Peyer's patch (tissue), 4 donors: Measurements from ENCODE around the gene P2RX5. TPM values are rescaled to one million over a fixed set of nuclear protein-coding genes. Genes with fewer than 3 reads are reported as not detected.

Source experiments
- DNase-seq, 3 donors: peaks; one replicate each; pipeline ENCODE4 v3.0.0-alpha.2; 2017 to 2019
- H3K27ac ChIP-seq, 4 donors: fragments of 200-600 bp; sonication (generic); one replicate each; pipeline ENCODE4 v1.5.1; 2016 to 2019
- H3K27me3 ChIP-seq, 2 donors: fragments of 200-600 bp; sonication (generic); one replicate each; pipeline ENCODE4 v1.5.1; 2019
- H3K36me3 ChIP-seq, 3 donors: fragments of 200-600 bp; sonication (generic); one replicate each; pipeline ENCODE4 v1.5.1; 2016 to 2019
- H3K4me1 ChIP-seq, 4 donors: fragments of 200-600 bp; sonication (generic); one replicate each; pipeline ENCODE4 v1.5.1; 2016 to 2019
- H3K4me3 ChIP-seq, 4 donors: fragments of 200-600 bp; sonication (generic); 1 replicate in 3 of 4; 2 replicates in 1 of 4; pipeline ENCODE4 v1.5.1; 2016 to 2019; ENCODE audit warnings: mild to moderate bottlenecking in 1 of 4
- H3K9me3 ChIP-seq, 4 donors: fragments of 200-600 bp; sonication (generic); one replicate each; pipeline ENCODE4 v1.5.1; 2016 to 2019; ENCODE audit warnings: mild to moderate bottlenecking in 1 of 4
- CTCF ChIP-seq, 6 experiments: fragments of 450-650 bp in 4 of 6; fragments of 200-600 bp in 2 of 6; sonication (generic) in 1 of 6; IDR thresholded peaks; one replicate each; pipeline ENCODE4 v1.5.1; 2017 to 2019; ENCODE audit warnings: antibody characterized with exemption in 6 of 6, mild to moderate bottlenecking in 3 of 6, moderate library complexity in 1 of 6
- POLR2A ChIP-seq, 2 donors: fragments of 450-650 bp; IDR thresholded peaks; one replicate each; pipeline ENCODE4 v1.5.1; 2017; ENCODE audit warnings: antibody characterized with exemption in 2 of 2, mild to moderate bottlenecking in 2 of 2, moderate library complexity in 2 of 2
- total RNA-seq, 4 donors: library from RNA; depleted of rRNA; stranded (reverse); fragments of >200 nt; gene quantifications; one replicate each; pipeline ENCODE4 v1.1.0, GENCODE V29; 2016

The P2RX5 gene
- total RNA-seq, 4 donors from 2014 or later: 1.2 to 103 (median 5.7) TPM

- Histone ChIP-seq H3K27ac (peak overlapping the region; percentile 7 to 90 (median 46)), H3K4me1 (peaks cover 0 to 17% (median 3%) of the 10 kb centered on the region in 4 donors), H3K4me3 (peak overlapping the region; percentile 48 to 62 (median 61)), H3K36me3 (peaks cover 0 to 2% (median 0%) of the 10 kb centered on the region in 3 donors), H3K9me3 (no peaks in the 10 kb centered on the region), H3K27me3 (peaks cover 0 to 16% of the 10 kb centered on the region in 2 donors)
- TF ChIP-seq POLR2A (IDR thresholded peaks at IDR 0.05) (no peak), CTCF (IDR thresholded peaks at IDR 0.05) (no peak)
- DNase-seq: peak in 1 of 3 donors; percentile 45
Measured at GRCh38 chr17:3695129-3695722, 729 bp downstream of the P2RX5 start.

GRCh38 chr17:3693829-3694231, 2.1 kb downstream of the P2RX5 start:
- peak in 2 of 3 donors; percentile 71 to 80 for DNase-seq
- Histone ChIP-seq H3K36me3 (peaks cover 0 to 4% (median 0%) of the 10 kb centered on the region in 3 donors), H3K4me1 (peaks cover 0 to 17% (median 7%) of the 10 kb centered on the region in 4 donors), H3K27ac (peak overlapping the region in 1 of 4 donors; percentile 90), H3K4me3 (peak overlapping the region in 1 of 4 donors; percentile 48), H3K27me3 (peaks cover 0 to 16% of the 10 kb centered on the region in 2 donors), H3K9me3 (no peaks in the 10 kb centered on the region)
- no peak for TF ChIP-seq CTCF (IDR thresholded peaks at IDR 0.05)
- TF ChIP-seq POLR2A (IDR thresholded peaks at IDR 0.05): no peak

- TF ChIP-seq POLR2A (IDR thresholded peaks at IDR 0.05) (no peak), CTCF (IDR thresholded peaks at IDR 0.05) (no peak)
- Histone ChIP-seq H3K4me3 (peak overlapping the region in 2 of 4 donors; percentile 14 to 48), H3K36me3 (peaks cover 0 to 4% (median 0%) of the 10 kb centered on the region in 3 donors), H3K27me3 (peaks cover 0 to 16% of the 10 kb centered on the region in 2 donors), H3K27ac (peak overlapping the region in 2 of 4 donors; percentile 27 to 90), H3K9me3 (no peaks in the 10 kb centered on the region), H3K4me1 (peaks cover 0 to 17% (median 7%) of the 10 kb centered on the region in 4 donors)
- no peak for DNase-seq
Measured at GRCh38 chr17:3693141-3693540, 2.8 kb downstream of the P2RX5 start.

- no peak for DNase-seq
- peak overlapping the region in 1 of 4 donors; percentile 90 for H3K27ac ChIP-seq
- TF ChIP-seq CTCF (IDR thresholded peaks at IDR 0.05) (no peak), POLR2A (IDR thresholded peaks at IDR 0.05) (no peak)
- H3K36me3 ChIP-seq: peaks cover 0 to 4% (median 0%) of the 10 kb centered on the region in 3 donors
- peaks cover 0 to 16% of the 10 kb centered on the region in 2 donors for H3K27me3 ChIP-seq
- H3K9me3 ChIP-seq: no peaks in the 10 kb centered on the region
- peaks cover 0 to 17% (median 7%) of the 10 kb centered on the region in 4 donors for H3K4me1 ChIP-seq
- no peak overlapping the region for H3K4me3 ChIP-seq
Measured at GRCh38 chr17:3692346-3692745, 3.6 kb downstream of the P2RX5 start.

GRCh38 chr17:3691617-3692067, 4.3 kb downstream of the P2RX5 start:
- no peak overlapping the region for H3K4me3 ChIP-seq
- no peak overlapping the region for H3K27ac ChIP-seq
- H3K4me1 ChIP-seq: peaks cover 0 to 16% (median 7%) of the 10 kb centered on the region in 4 donors
- H3K27me3 ChIP-seq: peaks cover 0 to 12% of the 10 kb centered on the region in 2 donors
- no peaks in the 10 kb centered on the region for H3K9me3 ChIP-seq
- DNase-seq: no peak
- peaks cover 0 to 4% (median 0%) of the 10 kb centered on the region in 3 donors for H3K36me3 ChIP-seq
- TF ChIP-seq CTCF (IDR thresholded peaks at IDR 0.05) (no peak), POLR2A (IDR thresholded peaks at IDR 0.05) (no peak)
